Liver (tissue), 3 donors: ENCODE data around the gene AMIGO2.

ENCODE experiments used
- NR2F2 ChIP-seq: IDR thresholded peaks from 2 replicates; pipeline ENCODE4 v1.6.1; 2016; ENCODE audit warnings: antibody characterized with exemption
- SP1 ChIP-seq: IDR thresholded peaks from 2 replicates; pipeline ENCODE4 v1.6.1; 2018; ENCODE audit warnings: antibody characterized with exemption, mild to moderate bottlenecking
- TF ChIP-seq, protein P1 (sequence below): fragments of 150-350 bp; IDR thresholded peaks from 2 replicates; pipeline ENCODE4 v1.5.1; 2017; ENCODE audit warnings: improper control_type of control experiment, low read depth, low read length; ENCODE audit not compliant: missing input control
- TF ChIP-seq, protein P2 (sequence below): IDR thresholded peaks from 2 replicates; pipeline ENCODE4 v1.6.1; 2016; ENCODE audit warnings: antibody characterized with exemption
- donor health status: healthy.
- donor health status: healthy.

DNA sequence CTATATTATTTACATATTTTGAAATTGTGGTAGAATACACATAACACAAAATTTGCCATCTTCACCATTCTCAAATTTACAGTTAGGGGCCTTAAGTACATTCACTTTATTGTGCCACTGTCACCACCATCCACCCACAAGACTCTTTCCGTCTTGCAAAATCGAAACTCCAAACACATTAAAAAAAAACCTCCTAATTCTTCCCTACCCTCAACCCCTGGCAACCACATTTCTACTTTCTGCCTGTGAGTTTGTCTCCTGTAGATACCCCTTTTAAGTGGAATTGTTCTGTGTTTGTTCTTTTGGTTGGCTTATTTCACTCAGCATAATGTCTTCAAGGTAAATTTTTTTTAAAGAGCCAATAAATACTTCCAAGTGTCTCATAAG is 31.6 kb upstream of the AMIGO2 start:
- TF ChIP-seq, protein P1, sequence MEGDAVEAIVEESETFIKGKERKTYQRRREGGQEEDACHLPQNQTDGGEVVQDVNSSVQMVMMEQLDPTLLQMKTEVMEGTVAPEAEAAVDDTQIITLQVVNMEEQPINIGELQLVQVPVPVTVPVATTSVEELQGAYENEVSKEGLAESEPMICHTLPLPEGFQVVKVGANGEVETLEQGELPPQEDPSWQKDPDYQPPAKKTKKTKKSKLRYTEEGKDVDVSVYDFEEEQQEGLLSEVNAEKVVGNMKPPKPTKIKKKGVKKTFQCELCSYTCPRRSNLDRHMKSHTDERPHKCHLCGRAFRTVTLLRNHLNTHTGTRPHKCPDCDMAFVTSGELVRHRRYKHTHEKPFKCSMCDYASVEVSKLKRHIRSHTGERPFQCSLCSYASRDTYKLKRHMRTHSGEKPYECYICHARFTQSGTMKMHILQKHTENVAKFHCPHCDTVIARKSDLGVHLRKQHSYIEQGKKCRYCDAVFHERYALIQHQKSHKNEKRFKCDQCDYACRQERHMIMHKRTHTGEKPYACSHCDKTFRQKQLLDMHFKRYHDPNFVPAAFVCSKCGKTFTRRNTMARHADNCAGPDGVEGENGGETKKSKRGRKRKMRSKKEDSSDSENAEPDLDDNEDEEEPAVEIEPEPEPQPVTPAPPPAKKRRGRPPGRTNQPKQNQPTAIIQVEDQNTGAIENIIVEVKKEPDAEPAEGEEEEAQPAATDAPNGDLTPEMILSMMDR, result no peak
- TF ChIP-seq, protein P2, sequence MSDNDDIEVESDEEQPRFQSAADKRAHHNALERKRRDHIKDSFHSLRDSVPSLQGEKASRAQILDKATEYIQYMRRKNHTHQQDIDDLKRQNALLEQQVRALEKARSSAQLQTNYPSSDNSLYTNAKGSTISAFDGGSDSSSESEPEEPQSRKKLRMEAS, result no peak
- no peak for TF ChIP-seq SP1
- no peak for TF ChIP-seq NR2F2
